Measurements from ENCODE around the gene FAM25G.
"Not testable (repeated sequence)": the region's sequence is repeated elsewhere in the genome, so short reads cannot be mapped to it uniquely, and the experiment has no call there.

DNA sequence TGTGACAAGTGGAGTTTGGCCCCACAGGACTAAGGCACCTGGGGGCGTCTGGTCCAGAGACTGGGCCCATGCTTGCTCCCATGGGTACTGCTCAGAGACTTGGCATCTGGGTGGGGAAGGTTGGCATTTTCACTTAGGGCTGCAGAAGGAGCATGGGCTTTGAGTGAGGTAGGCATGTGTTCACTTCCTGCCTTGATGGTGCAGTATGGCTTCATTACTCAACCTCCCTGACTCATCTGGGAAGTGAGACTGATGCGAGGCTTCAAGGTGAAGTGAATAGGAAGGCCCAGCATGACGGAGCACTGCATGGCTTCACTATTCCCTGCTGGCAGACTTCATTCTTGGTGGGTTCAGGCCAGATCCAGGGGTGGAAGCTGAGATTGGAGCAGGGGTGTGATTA, 18.9 kb downstream of the FAM25G start:
- not testable (repeated sequence) for TF ChIP-seq FOXA3 (CRISPR knock-in tag; conservative IDR thresholded peaks at IDR 0.05 in 1 of 2, IDR thresholded peaks at IDR 0.05 in 1 of 2); E2F3 (CRISPR knock-in tag; IDR thresholded peaks at IDR 0.05)

Measured in K562 (cell line).